ENCODE measurements around the gene DYNLT5.
"Not testable (repeated sequence)": the region's sequence is repeated elsewhere in the genome, so short reads cannot be mapped to it uniquely, and the experiment has no call there.

DYNLT5 gene

DNA sequence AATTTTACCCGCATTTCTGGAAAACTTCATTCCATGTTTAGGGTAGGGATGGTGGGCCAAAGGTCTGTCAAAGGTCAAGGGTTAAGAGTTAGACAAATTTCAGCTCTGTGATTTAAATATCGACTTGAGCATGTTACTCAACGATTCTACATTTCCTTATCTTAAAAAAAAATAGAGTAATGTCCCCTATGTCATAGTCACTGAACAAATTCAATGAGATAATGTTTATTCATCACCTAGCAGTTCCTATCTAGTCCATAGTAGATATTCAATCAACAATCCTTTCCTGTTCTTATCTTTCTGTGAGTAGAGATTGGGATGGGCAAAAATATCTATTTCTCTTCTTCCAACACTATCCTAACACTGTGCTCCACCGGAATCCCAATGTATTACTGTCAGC is 1.1 kb upstream of the DYNLT5 start:
- DNase-seq = no peak

DNA sequence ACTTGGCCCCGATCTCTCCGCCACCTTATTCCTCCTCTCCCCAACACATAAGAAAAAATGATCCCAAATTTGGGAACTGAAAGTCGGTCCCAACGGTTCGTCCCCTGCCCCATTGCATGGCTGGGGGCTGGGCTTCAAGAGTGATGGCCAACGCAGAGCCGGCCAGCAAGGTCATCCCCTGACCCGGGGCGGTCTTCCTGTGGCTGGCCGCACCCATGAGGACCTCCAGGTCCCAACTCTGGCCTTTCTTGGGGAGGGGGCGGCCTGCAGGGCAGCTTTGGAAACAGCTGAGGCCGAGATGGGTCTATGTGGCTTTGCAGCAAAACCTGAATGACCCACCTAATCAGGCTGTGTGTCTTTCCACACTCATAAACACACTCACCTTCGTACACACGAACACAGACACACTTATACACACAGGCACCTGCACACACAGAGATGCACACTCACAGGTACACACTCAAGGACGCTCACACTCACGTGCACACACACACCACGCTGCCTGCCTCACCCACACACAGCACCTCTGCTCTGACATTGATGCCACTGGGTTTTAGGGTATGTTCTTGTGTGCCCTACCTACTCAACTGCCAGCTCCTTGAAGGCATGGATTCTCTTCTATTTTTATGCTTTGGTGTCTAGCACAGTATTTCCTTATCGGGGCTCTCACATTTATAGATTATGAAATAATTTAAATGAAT is 562 bp downstream of the DYNLT5 start:
- no peak for DNase-seq

- DNase-seq = no peak
These were observed 5.5 kb downstream of the DYNLT5 start for GRCh38 chr1:66757722-66758240.

DNA sequence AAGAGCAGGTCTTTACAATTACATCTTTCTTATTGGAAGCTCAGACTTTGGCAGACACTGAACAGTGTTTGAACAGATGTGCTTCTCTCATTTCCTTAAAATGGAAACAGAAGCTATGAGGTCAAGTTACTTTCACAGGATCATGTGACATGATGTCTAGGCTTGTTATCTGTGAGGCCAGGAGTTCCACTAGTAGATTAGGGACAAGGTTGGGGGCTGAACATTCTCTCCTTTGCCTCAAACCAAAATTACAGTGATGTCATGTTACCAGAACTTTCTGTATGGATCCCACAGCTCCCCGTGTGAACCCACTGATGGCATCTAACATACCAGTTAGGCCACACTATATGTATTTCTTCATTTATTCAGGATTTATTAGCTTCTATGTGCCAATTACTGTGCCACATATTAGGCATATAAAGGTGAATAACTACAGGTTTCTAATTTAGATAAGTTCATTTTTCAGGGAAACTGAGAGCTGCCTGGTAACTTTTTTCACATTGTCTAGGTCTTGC is 6.0 kb downstream of the DYNLT5 start:
- DNase-seq = no peak

DNA sequence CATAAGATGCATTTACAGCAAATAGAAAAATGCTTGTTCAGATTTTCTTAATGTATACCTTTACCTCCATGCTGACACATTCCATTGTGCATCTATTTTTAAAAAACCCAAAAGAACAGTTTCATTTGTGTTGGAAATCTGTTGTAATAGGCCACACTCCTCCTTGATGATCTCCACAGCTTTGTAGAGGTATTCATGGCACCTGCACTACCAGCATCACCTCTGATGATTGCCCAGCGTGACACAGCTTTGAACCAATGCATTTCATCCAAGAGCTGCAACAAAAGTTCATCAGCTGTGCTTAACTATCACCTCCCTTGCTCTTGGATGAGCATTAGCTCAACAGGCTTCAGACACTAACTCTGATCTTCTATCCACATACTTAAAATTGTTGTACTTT is 8.2 kb downstream of the DYNLT5 start:
- DNase-seq = no peak

DNA sequence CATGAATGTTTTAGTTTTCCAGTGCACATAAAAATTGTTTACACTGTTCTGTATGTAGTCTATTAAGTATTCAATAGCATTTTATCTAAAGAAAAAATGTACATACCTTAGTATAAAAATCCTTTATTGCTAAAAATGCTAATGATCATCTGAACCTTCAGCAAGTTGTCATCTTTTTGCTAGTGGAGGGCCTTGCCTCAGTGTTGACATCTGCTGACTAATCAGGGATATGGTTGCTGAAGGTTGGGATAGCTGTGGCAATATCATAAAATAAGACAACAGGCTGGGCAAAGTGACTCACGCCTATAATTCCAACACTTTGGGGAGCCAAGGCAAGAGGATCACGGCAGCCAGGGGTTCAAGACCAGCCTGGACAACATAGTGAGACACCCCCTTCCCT is 9.0 kb downstream of the DYNLT5 start:
- no peak for DNase-seq

- no peak for DNase-seq
These were observed 12.8 kb downstream of the DYNLT5 start for GRCh38 chr1:66764994-66765578.

DNA sequence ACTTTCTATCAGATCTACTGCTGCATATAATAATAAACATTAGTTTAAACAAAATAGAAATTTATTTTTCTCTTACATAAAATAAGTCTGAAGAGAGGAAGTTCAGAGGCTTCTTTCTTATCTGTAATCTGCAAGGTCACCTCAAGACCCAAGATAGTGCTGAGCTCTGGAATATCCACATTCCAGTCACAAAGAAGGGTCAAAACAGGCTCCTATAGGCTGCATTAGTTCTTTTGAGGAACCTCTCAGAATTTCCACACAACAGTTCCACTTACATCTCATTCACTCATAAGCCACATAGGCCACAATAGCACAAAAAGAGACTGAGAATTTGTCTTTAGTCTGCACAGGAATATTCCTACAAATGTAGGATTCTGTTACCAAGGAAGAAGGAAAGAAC is 15.4 kb downstream of the DYNLT5 start:
- no peak for DNase-seq

DNA sequence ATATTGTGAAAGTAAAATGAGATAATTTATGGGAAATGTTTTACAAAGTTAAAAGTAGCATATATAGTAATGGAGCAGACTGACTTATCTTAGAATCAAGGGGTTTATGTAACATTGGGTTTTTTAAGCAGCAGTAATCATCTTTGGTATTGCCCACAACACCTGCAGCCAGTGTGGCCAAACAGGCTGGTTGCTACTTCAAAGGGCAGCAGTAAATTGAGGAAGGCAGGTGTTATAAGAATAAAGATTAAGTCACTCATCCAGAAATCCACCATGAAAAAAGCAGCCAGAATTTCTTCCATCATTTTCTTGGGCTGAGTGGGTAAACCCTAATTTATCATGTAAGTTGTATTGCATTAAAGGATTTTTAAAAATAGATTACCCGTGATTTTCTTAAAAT is 16.7 kb downstream of the DYNLT5 start:
- DNase-seq = no peak

DNA sequence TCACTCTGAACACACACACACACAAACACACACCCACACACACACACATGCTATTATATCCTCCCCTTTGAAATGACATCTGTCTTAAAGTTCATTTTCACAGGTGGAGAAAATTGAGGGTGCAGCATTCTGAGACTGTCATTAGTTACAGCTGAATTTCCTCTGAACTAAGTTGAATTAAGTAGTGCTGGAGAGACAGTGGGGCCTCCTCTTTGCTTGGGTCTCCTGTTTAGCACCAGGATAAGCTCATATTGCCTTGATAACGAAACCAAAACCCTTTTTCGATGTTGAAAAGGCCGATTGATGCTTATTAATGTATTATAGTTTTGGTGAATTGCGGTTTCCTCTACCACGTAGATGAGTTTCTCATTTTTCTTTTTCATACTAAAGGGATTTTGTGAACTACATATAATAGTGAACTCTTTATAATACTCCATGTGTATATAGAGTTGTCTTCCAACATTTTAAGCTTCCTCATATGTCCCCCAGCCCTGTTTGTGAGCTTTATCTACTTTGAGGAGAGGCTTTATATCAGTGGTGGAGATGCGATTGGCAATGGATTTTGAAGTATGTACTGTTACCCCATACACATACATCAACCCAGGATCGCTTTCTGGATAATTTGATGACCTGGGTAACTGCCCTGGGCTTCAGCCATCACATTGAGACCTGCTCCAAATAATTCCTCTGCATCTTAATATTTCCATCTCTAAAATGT is 17.4 kb downstream of the DYNLT5 start:
- no peak for DNase-seq

GRCh38 chr1:66770240-66770639 is 18.0 kb downstream of the DYNLT5 start:
- no peak for DNase-seq

GRCh38 chr1:66770694-66771093 is 18.4 kb downstream of the DYNLT5 start:
- DNase-seq = no peak

- no peak for DNase-seq
These were observed 21.0 kb downstream of the DYNLT5 start for GRCh38 chr1:66773227-66773626.

DNA sequence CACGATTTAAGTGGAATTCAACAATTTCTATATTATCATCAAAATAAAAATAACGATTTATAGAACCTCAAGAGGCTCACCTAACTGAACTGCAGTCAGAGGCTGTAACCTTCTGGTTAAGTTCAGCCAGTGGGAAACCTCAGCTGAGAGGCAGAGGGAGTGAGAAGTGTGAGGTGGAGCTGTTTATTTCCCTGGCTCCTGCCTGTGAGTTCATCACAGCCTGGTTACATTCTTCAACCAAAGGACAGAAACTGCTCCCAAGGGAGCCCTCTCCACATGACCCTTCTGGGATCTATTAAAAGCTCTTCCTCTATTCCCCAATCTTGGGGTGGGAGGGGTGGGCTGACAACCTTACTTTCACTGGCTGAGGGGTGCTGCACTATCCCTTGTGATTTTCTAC is 22.2 kb downstream of the DYNLT5 start:
- DNase-seq = no peak

DNA sequence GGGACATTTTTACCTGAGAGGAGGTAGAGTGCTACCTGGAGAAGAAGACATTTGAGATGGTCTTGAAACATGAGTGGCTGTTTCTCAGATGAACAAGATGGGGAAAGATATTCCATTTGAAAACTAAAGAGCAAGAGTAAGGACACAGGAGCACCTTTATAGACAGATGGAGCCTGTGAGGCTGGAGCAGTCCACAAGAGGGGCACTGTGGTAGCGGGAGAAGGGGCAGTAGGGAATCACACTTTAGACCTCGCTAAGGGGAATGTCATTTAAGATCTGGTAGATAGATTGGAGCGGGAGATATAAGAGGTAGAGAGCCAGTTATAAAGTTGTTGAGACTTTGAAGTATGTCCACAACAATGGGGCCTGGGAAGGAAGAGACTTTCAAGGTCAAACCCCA is 23.4 kb downstream of the DYNLT5 start:
- DNase-seq = no peak

DNA sequence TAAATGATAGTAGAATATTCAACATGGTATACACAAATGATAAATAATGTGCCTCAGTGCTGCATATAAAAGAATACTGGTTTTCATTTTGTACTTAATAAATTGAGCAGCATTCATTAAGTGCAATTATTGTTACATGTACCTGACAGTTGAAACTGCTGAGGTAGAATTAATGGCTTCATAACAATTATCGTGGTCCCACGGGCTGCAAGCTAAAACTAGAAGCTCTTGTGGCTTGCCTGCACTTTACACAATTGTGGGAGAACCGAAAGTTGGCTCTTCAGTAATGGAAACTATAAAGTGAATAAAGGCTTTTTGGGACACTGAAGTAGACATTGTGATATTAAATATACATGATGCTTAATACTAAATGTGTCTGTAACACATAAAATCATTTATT is 25.6 kb downstream of the DYNLT5 start:
- no peak for DNase-seq

GRCh38 chr1:66778266-66778665 is 26.0 kb downstream of the DYNLT5 start:
- no peak for DNase-seq

DNA sequence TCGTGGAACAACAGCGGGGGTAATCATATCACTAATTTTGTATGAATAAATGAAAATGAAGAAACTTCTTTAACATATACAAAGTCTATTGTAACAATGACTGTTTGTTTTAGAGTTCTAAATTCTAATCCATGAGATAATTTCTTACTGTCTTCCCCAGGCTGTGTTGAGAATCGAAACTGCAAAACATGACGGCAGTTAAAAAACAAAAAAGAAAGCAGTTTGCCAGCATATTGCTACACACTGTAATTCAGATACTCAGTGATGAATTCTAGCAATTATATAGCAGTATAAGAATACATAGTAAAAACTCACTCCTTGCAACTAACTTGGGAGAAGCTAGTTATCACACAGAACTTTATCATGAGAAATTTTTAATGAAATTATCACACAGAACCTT is 26.7 kb downstream of the DYNLT5 start:
- no peak for DNase-seq

DNA sequence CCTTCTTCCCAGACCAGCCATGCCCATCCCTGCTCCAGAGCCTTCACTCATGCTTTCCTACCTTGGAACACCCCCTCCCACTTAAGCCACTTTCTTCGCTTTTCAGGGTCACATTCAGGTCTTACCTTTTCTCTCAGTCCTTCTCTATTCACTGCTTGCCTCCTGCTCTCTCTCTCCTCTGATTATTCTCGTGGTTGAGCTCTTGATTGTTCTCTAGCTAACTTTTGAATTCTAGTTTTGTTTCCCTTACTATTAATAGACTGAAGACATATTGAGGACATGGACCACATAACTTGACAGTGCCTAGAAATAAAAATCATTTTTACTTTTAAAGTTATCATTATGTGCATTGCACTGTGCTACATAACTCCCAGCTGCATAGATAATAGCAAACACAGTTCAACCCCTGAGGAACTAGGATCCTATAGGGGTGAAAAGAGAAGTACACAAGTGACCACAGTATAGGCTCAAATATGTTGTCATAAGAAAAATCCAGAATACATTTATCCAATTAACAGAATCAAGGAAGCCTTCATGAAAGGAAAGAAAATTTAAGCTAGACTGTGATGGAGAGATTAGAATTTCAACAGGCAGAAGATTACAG is 27.3 kb downstream of the DYNLT5 start:
- no peak for DNase-seq

DNA sequence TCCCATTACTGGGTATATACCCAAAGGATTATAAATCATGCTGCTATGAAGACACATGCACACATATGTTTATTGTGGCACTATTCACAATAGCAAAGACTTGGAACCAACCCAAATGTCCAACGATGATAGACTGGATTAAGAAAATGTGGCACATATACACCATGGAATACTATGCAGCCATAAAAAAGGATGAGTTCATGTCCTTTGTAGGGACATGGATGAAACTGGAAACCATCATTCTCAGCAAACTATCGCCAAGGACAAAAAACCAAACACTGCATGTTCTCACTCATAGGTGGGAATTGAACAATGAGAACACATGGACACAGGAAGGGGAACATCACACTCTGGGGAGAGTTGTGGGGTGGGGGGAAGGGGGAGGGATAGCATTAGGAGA is 33.5 kb downstream of the DYNLT5 start:
- not testable (repeated sequence) for DNase-seq

DNA sequence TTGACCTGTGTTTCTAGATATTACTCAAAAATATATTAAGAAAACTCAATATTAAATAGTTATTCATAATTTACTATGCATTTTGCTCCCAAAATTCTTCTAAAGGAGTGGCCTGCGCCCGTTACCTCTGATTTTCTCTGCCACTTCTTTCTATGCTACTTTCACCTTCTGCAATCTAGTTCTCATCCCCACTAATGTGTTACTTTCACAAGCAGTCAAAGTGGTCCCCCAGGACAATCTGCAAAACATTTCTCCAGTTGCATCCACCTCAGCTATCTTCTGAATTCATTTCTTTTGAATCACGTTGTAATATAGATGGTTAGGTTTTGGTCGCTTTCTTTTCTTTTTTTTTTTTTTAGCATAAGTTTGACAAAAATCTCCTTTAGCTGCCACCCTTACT is 35.4 kb downstream of the DYNLT5 start:
- DNase-seq = no peak

- DNase-seq = no peak
These were observed 36.1 kb downstream of the DYNLT5 start for GRCh38 chr1:66788231-66788939.

All from 8988T (cell line).